H1 (cell line): ENCODE results near the gene MED12L. TPM values are rescaled to one million over a fixed set of nuclear protein-coding genes. Genes with fewer than 3 reads are reported as not detected.

Experiments used
- HDAC2 ChIP-seq, 2 experiments: fragments of 300-600 bp in 1 of 2; sonication (generic) in 1 of 2; IDR thresholded peaks; 2 replicates each; pipeline ENCODE4 v1.6.1; 2011 to 2012; ENCODE audit warnings: low read depth in 2 of 2, low read length in 2 of 2, mild to moderate bottlenecking in 2 of 2, moderate library complexity in 2 of 2, borderline replicate concordance in 1 of 2, inconsistent platforms in 1 of 2
- NANOG ChIP-seq: IDR thresholded peaks from 2 replicates; pipeline ENCODE4 v1.6.1; 2011; ENCODE audit warnings: low read length, low read depth, mild to moderate bottlenecking, inconsistent platforms; ENCODE audit not compliant: insufficient read depth, poor library complexity, severe bottlenecking
- POLR2A ChIP-seq, 2 experiments: IDR thresholded peaks; 1 replicate in 1 of 2; 2 replicates in 1 of 2; pipeline ENCODE4 v1.6.1; 2011; ENCODE audit warnings: low read depth in 2 of 2, low read length in 2 of 2, mild to moderate bottlenecking in 2 of 2; ENCODE audit errors: control extremely low read depth in 1 of 2
- POU5F1 ChIP-seq: IDR thresholded peaks from 2 replicates; pipeline ENCODE4 v1.6.1; 2011; ENCODE audit warnings: low read depth, mild to moderate bottlenecking, low read length, moderate library complexity
- polyA plus RNA-seq, 7 experiments: library from polyadenylated mRNA; depleted of rRNA in 3 of 7; stranded (reverse) in 5 of 7; unstranded in 2 of 7; fragments of >200 nt in 5 of 7; fragments of 200-250 nt in 2 of 7; gene quantifications; 1 replicate in 5 of 7; 2 replicates in 1 of 7; 4 replicates in 1 of 7; pipeline versions ENCODE4 v1.2.1 to v1.2.3, GENCODE V29; 2011 to 2013; ENCODE audit warnings: missing spikeins in 2 of 7, mixed read lengths in 2 of 7
- total RNA-seq: library from RNA; stranded (reverse); fragmentation: NEBNext Ultra II Directional; extraction: Animal tissue kit (Norgen Biotek cat#: 25700); gene quantifications from 2 replicates; pipeline ENCODE4 v1.2.1, GENCODE V29; 2021

Gene MED12L
- total and polyA plus RNA-seq, 2 of the 8 experiments (the other 6 are each of a cell fraction or from before 2014, with no cell fraction given): 3.6 to 26.2 TPM

DNA sequence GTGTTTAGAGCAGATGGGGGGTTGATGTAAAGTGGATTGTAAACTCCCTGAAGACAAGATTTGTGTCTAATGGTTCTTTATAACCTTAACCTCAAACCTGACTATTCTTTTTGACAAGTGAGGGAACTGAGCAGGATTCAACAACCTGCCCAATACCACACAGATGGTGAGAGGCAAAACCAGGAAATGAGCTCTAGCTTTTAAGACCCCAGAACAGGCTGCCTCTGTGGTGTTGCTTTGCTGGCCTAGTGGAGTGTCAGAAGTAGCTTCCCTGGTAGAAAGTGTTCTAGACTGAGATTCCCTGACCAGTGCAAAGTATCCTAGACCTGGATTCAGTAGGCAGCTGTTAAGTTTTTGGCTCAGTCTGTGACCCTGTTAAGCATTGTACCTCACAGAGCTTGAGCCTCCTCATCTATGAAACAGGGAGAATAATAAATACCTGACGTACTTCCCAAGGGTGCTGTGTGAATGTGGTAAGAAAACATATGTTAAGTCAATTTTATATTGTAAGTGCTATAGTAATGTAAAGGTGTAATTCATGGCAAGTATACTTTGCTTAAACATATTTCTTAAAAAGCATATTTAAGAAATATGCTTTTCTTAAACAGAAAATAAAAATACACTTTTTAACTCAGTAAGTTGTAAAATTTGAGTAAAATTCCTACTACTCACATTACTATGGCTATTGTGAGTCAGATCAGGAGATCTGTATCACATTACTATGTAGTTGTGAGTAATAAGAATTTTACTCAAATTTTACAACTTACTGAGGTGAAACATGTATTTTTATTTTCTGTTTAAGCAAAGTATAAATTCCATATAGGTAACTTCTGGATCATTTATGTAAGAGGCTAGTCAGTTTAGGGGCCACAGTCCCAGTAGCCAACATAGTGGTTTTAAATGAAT, 222.4 kb downstream of the MED12L start (continued):
- TF ChIP-seq POU5F1 (no peak), NANOG (no peak), POLR2A (IDR thresholded peaks at IDR 0.05; ENCODE audit: control extremely low read depth in 1 of 2, low read depth in 2 of 2, low read length in 2 of 2) (no peak), HDAC2 (IDR thresholded peaks at IDR 0.05; ENCODE audit: borderline replicate concordance in 1 of 2, low read depth in 2 of 2, low read length in 2 of 2) (no peak)
